Measurements from ENCODE around the gene PTPN3. TPM values are rescaled to one million over a fixed set of nuclear protein-coding genes. Genes with fewer than 3 reads are reported as not detected.

The PTPN3 gene
- total and polyA plus RNA-seq, 10 of the 15 experiments (the other 5 are each of a cell fraction or from before 2014, with no cell fraction given), result 0.18 to 1.3 (median 0.39) TPM

DNA sequence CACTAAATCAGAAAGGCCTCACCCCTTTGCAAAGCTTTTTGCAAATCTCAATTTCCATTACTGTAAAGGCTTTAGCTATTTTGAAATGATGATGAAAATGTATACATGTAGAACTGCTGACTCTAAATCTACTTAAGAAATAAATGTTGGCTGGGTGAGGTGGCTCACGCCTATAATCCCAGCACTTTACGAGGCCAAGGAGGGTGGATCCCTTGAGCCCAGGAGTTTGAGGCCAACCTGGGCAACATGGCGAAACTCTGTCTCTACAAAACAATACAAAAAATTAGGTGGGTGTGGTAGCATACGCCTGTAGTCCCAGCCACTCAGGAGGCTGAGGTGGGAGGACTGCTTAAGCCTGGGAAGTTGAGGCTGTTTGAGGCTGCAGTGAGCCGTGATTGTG is 64.6 kb downstream of the PTPN3 start:
- Histone ChIP-seq H4K20me1 (ENCODE audit: control insufficient read depth, insufficient read depth) (no peaks in the 10 kb centered on the region), H3K79me2 (ENCODE audit: control insufficient read depth, insufficient read depth, low read length) (no peaks in the 10 kb centered on the region), H3K9ac (ENCODE audit: control insufficient read depth, insufficient read depth, low read length) (no peak overlapping the region), H3K4me2 (ENCODE audit: control insufficient read depth, insufficient read depth) (no peak overlapping the region), H3K27me3 (replicated peaks in 1 of 2; ENCODE audit: control insufficient read depth in 2 of 2, insufficient read depth in 2 of 2, low read length in 1 of 2) (no peaks in the 10 kb centered on the region), H3K9me3 (replicated peaks; ENCODE audit: control insufficient read depth, insufficient read depth, low read length) (no peaks in the 10 kb centered on the region), H3K27ac (ENCODE audit: control insufficient read depth, insufficient read depth) (no peak overlapping the region), H3K4me1 (ENCODE audit: control insufficient read depth, insufficient read depth, low read length) (no peaks in the 10 kb centered on the region), H3K36me3 (ENCODE audit: control insufficient read depth in 2 of 2, insufficient read depth in 2 of 2, low read length in 1 of 2) (no peaks in the 10 kb centered on the region), H3K4me3 (no peak overlapping the region), H2AFZ (ENCODE audit: control insufficient read depth, low read depth, low read length) (no peak overlapping the region)
- CTCF ChIA-PET, result no interaction called here
- 78% methylated on average over 4 of the region's 5 CpGs for WGBS (ENCODE audit: insufficient coverage, insufficient replicate concordance, low lambda C conversion rate, missing lambda C conversion rate)
- FAIRE-seq, result no peak
- intact Hi-C loops (cut with micrococcal nuclease; ENCODE audit: unreplicated experiment), result no loop called here
- ATAC-seq, result no peak
- no peak for DNase-seq (ENCODE audit: low read depth, low spot score)
- RAD21 ChIA-PET (ENCODE audit: unreplicated experiment), result no interaction called here
- TF ChIP-seq ZNF687 (IDR thresholded peaks at IDR 0.05) (no peak), SMARCA5 (IDR thresholded peaks at IDR 0.05) (no peak), ATF2 (IDR thresholded peaks at IDR 0.05; ENCODE audit: low read length) (no peak), TCF7 (IDR thresholded peaks at IDR 0.05; ENCODE audit: borderline replicate concordance) (no peak), SREBF1 (IDR thresholded peaks at IDR 0.05; ENCODE audit: low read length) (no peak), YBX1 (IDR thresholded peaks at IDR 0.05) (no peak), CHD2 (IDR thresholded peaks at IDR 0.05; ENCODE audit: borderline replicate concordance, low read depth, low read length) (no peak), SMAD1 (IDR thresholded peaks at IDR 0.05; ENCODE audit: low read depth, partially characterized antibody) (no peak), TBL1XR1 (IDR thresholded peaks at IDR 0.05; ENCODE audit: low read depth, low read length) (no peak)
- TF ChIP-seq, protein P1, sequence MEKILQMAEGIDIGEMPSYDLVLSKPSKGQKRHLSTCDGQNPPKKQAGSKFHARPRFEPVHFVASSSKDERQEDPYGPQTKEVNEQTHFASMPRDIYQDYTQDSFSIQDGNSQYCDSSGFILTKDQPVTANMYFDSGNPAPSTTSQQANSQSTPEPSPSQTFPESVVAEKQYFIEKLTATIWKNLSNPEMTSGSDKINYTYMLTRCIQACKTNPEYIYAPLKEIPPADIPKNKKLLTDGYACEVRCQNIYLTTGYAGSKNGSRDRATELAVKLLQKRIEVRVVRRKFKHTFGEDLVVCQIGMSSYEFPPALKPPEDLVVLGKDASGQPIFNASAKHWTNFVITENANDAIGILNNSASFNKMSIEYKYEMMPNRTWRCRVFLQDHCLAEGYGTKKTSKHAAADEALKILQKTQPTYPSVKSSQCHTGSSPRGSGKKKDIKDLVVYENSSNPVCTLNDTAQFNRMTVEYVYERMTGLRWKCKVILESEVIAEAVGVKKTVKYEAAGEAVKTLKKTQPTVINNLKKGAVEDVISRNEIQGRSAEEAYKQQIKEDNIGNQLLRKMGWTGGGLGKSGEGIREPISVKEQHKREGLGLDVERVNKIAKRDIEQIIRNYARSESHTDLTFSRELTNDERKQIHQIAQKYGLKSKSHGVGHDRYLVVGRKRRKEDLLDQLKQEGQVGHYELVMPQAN (conservative IDR thresholded peaks at IDR 0.05), result no peak
- TF ChIP-seq, protein P2, sequence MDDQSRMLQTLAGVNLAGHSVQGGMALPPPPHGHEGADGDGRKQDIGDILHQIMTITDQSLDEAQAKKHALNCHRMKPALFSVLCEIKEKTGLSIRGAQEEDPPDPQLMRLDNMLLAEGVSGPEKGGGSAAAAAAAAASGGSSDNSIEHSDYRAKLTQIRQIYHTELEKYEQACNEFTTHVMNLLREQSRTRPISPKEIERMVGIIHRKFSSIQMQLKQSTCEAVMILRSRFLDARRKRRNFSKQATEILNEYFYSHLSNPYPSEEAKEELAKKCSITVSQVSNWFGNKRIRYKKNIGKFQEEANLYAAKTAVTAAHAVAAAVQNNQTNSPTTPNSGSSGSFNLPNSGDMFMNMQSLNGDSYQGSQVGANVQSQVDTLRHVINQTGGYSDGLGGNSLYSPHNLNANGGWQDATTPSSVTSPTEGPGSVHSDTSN (IDR thresholded peaks at IDR 0.05; ENCODE audit: insufficient replicate concordance, low read depth, low read length), result no peak
- SMC1A ChIA-PET (ENCODE audit: uncharacterized antibody, unreplicated experiment), result interaction anchor here (0.6 to 1.5 kb wide), 3 partner anchors 11 to 102 kb away, joined by 3 to 4 read pairs (median 4); no protein-coding TSS in a partner anchor
- BruUV-seq (replicated peaks), result no TSS peak
- in situ Hi-C loops (cut with MboI), result no loop called here
- POLR2A ChIA-PET, result no interaction called here

Data from GM12878 (cell line).